KMS-11 (cell line): Measurements from ENCODE around the gene RASSF9.

ENCODE experiments used
- H2AFZ ChIP-seq: fragments of 200-600 bp; sonication (generic); 2 replicates; pipeline ENCODE4 v1.6.1; 2016; ENCODE audit warnings: antibody characterized with exemption, mixed run types, low read depth
- H3K27ac ChIP-seq: fragments of 200-600 bp; sonication (generic); 2 replicates; pipeline ENCODE4 v1.6.1; 2016; ENCODE audit warnings: mild to moderate bottlenecking, mixed run types
- H3K27me3 ChIP-seq: fragments of 200-600 bp; sonication (generic); 2 replicates; pipeline ENCODE4 v1.6.1; 2017; ENCODE audit warnings: mild to moderate bottlenecking, low read depth, mixed run types, moderate library complexity; ENCODE audit not compliant: insufficient read depth
- H3K36me3 ChIP-seq: fragments of 200-600 bp; sonication (generic); 2 replicates; pipeline ENCODE4 v1.6.1; 2017; ENCODE audit warnings: mild to moderate bottlenecking, mixed run types; ENCODE audit not compliant: insufficient read depth
- H3K4me1 ChIP-seq: fragments of 200-600 bp; sonication (generic); 2 replicates; pipeline ENCODE4 v1.6.1; 2016; ENCODE audit warnings: mild to moderate bottlenecking, low read depth, mixed run types; ENCODE audit not compliant: poor library complexity, severe bottlenecking
- H3K4me2 ChIP-seq: fragments of 200-600 bp; sonication (generic); 2 replicates; pipeline ENCODE4 v1.7.0; 2016; ENCODE audit warnings: mild to moderate bottlenecking, mixed run types
- H3K4me3 ChIP-seq: fragments of 200-600 bp; sonication (generic); IDR thresholded peaks from 2 replicates; pipeline ENCODE4 v1.6.1; 2017; ENCODE audit warnings: low read depth, low read length, mixed read lengths; ENCODE audit not compliant: insufficient read depth
- H3K79me2 ChIP-seq: fragments of 200-600 bp; sonication (generic); 2 replicates; pipeline ENCODE4 v1.6.1; 2016; ENCODE audit warnings: low read depth, mixed run types; ENCODE audit not compliant: insufficient read depth
- H3K9ac ChIP-seq: fragments of 200-600 bp; sonication (generic); 2 replicates; pipeline ENCODE4 v1.6.1; 2016; ENCODE audit warnings: mild to moderate bottlenecking, mixed run types
- H4K20me1 ChIP-seq: fragments of 200-600 bp; sonication (generic); 2 replicates; pipeline ENCODE4 v1.6.1; 2016; ENCODE audit warnings: mild to moderate bottlenecking, mixed run types; ENCODE audit not compliant: insufficient read depth
- TF ChIP-seq, protein P1 (sequence below): fragments of 200-600 bp; sonication (generic); conservative IDR thresholded peaks from 2 replicates; pipeline ENCODE4 v1.6.1; 2017; ENCODE audit warnings: low read depth, mild to moderate bottlenecking, antibody characterized with exemption, low read length, moderate library complexity, mixed read lengths

The RASSF9 gene

DNA sequence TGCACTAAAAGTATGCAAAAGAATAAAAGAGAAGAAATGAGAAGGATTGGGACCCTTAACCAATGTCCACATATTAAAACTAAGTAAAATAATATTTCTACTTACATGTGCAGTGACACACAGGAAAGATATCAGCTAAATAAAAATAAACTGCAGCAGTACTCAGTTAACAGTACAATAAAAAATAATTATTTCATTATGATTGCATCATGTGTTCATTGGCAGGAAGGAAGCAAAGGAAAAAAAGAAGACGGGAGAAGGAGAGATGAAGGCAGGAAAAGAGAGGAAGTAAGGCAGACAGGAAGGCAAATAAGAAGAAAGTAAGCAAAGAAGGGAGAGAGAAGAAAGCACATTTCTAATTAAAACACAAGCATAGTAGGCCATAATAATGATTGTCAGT is 33.0 kb downstream of the RASSF9 start:
- no peaks in the 10 kb centered on the region for H3K27me3 ChIP-seq
- H3K9ac ChIP-seq = no peak overlapping the region
- H3K79me2 ChIP-seq = no peaks in the 10 kb centered on the region
- TF ChIP-seq, protein P1, sequence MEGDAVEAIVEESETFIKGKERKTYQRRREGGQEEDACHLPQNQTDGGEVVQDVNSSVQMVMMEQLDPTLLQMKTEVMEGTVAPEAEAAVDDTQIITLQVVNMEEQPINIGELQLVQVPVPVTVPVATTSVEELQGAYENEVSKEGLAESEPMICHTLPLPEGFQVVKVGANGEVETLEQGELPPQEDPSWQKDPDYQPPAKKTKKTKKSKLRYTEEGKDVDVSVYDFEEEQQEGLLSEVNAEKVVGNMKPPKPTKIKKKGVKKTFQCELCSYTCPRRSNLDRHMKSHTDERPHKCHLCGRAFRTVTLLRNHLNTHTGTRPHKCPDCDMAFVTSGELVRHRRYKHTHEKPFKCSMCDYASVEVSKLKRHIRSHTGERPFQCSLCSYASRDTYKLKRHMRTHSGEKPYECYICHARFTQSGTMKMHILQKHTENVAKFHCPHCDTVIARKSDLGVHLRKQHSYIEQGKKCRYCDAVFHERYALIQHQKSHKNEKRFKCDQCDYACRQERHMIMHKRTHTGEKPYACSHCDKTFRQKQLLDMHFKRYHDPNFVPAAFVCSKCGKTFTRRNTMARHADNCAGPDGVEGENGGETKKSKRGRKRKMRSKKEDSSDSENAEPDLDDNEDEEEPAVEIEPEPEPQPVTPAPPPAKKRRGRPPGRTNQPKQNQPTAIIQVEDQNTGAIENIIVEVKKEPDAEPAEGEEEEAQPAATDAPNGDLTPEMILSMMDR = no peak
- H3K27ac ChIP-seq = no peak overlapping the region
- no peaks in the 10 kb centered on the region for H3K36me3 ChIP-seq
- no peaks in the 10 kb centered on the region for H4K20me1 ChIP-seq
- no peaks in the 10 kb centered on the region for H3K4me1 ChIP-seq
- no peak overlapping the region for H3K4me3 ChIP-seq
- H3K4me2 ChIP-seq = no peak overlapping the region
- no peak overlapping the region for H2AFZ ChIP-seq

DNA sequence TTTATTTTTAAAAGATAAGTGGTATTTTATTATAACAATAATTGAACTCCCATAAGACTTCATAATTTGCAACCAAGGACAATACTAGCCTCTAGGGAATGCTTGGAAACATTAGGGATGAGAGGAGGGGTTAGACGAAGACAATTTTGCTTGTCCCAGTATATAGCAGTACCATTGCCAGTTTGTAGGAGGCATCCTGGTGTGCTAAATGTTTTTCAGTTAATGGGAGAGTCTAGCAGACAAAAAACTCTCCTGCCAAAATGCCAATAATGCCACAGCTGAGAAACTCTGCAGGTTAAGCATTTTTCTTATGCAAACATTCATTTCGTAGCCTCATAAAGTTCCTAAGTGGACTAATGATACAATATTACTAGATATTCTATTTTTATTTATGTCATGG is 38.1 kb downstream of the RASSF9 start:
- H3K79me2 ChIP-seq = no peaks in the 10 kb centered on the region
- H3K4me1 ChIP-seq = no peaks in the 10 kb centered on the region
- no peaks in the 10 kb centered on the region for H3K27me3 ChIP-seq
- H3K9ac ChIP-seq = no peak overlapping the region
- H3K4me2 ChIP-seq = no peak overlapping the region
- no peaks in the 10 kb centered on the region for H4K20me1 ChIP-seq
- no peak overlapping the region for H2AFZ ChIP-seq
- TF ChIP-seq, protein P1 = no peak
- no peak overlapping the region for H3K4me3 ChIP-seq
- no peak overlapping the region for H3K27ac ChIP-seq
- no peaks in the 10 kb centered on the region for H3K36me3 ChIP-seq

DNA sequence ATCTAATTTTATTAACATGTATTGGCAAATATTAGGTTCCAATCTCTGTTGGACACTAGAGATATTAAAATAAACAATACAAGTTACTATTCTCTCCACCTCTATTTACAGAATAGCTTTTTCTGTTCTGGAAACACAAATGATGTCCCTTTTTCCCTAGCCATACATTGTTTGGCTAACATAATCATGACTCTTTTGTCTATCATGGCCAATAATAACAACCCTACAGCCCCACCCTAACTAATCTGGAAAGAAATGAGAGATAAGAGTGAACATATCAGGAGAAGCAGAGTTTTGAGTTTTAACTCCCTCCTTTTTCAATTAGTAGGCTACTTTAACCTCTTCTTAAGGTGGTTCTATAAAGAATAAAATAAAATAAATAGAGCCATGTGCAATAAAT is 40.2 kb downstream of the RASSF9 start:
- Histone ChIP-seq H4K20me1 (no peaks in the 10 kb centered on the region), H3K4me1 (no peaks in the 10 kb centered on the region), H3K27me3 (no peaks in the 10 kb centered on the region), H3K27ac (no peak overlapping the region), H3K36me3 (no peaks in the 10 kb centered on the region), H3K4me3 (no peak overlapping the region), H2AFZ (no peak overlapping the region), H3K79me2 (no peaks in the 10 kb centered on the region), H3K9ac (no peak overlapping the region), H3K4me2 (no peak overlapping the region)
- TF ChIP-seq, protein P1 = no peak

DNA sequence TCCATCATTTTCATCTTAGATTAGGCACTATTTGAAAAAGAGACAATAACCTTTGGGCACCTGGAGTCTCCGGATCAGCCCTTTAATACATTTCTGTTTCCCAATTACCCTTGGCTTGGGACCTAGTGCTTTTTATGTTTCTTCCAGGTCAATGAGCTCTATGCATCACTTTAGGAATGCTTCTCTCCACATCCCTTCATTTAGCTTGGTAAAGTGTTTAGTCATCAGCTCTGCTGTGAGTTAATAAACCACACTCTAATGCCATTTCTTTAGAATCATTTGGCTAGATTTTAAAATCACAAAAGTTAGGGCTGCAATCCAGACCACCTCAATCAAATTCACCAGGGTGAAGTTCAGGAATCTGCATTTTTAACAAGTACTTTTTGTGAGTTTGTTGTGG is 41.7 kb downstream of the RASSF9 start:
- TF ChIP-seq, protein P1 = no peak
- no peaks in the 10 kb centered on the region for H3K27me3 ChIP-seq
- H3K4me1 ChIP-seq = no peaks in the 10 kb centered on the region
- H3K4me3 ChIP-seq = no peak overlapping the region
- H3K9ac ChIP-seq = no peak overlapping the region
- no peaks in the 10 kb centered on the region for H3K79me2 ChIP-seq
- no peak overlapping the region for H2AFZ ChIP-seq
- H3K4me2 ChIP-seq = no peak overlapping the region
- H4K20me1 ChIP-seq = no peaks in the 10 kb centered on the region
- no peaks in the 10 kb centered on the region for H3K36me3 ChIP-seq
- no peak overlapping the region for H3K27ac ChIP-seq
